ENCODE measurements around the gene ASB14. TPM values are rescaled to one million over a fixed set of nuclear protein-coding genes. Genes with fewer than 3 reads are reported as not detected.
"Not testable (repeated sequence)": the region's sequence is repeated elsewhere in the genome, so short reads cannot be mapped to it uniquely, and the experiment has no call there.

ASB14 gene
- total RNA-seq, 2 experiments from 2014 or later: not detected

GRCh38 chr3:57314204-57314603 is 21.7 kb upstream of the ASB14 start:
- CTCF ChIA-PET: no interaction called here
- Mint-ChIP-seq H3K4me3 (no peak overlapping the region), H3K27ac (no peak overlapping the region), H3K4me1 (ENCODE audit: low read depth) (no peaks in the 10 kb centered on the region), H3K27me3 (peaks cover 8% of the 10 kb centered on the region), H3K36me3 (ENCODE audit: low read depth) (no peaks in the 10 kb centered on the region), H3K9me3 (no peaks in the 10 kb centered on the region)
- ATAC-seq: no peak
- POLR2A ChIA-PET: no interaction called here
- no peak for DNase-seq
- TF ChIP-seq, protein P1, sequence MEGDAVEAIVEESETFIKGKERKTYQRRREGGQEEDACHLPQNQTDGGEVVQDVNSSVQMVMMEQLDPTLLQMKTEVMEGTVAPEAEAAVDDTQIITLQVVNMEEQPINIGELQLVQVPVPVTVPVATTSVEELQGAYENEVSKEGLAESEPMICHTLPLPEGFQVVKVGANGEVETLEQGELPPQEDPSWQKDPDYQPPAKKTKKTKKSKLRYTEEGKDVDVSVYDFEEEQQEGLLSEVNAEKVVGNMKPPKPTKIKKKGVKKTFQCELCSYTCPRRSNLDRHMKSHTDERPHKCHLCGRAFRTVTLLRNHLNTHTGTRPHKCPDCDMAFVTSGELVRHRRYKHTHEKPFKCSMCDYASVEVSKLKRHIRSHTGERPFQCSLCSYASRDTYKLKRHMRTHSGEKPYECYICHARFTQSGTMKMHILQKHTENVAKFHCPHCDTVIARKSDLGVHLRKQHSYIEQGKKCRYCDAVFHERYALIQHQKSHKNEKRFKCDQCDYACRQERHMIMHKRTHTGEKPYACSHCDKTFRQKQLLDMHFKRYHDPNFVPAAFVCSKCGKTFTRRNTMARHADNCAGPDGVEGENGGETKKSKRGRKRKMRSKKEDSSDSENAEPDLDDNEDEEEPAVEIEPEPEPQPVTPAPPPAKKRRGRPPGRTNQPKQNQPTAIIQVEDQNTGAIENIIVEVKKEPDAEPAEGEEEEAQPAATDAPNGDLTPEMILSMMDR (IDR thresholded peaks at IDR 0.05): no peak
- intact Hi-C loops (cut with micrococcal nuclease): no loop called here

DNA sequence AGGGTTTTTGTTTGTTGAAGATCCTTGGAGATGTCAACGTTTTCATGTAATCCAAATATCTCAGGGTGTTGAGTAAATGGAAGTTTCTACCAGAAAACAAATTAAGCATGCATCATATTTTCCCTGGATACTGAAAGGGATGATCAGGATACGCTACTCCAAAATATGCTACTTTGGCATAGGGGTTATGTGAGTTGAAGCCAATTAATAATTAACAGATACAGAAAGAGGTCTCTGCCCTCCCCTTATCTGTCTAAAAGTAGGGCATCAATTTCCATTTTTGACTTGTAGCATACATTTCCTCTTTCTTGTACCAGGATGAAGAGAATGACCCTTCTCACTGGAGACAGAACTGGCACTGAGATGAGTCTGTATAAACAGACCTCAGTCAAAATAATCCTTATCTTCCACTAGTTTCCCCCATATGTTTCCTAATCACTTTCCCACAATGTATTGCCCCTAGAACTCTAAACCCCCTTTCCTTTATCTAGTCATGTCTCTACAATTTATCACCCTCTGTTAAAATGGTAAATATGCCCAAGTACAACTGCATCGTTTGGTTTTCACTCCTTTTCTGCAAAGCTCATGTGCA is 17.4 kb upstream of the ASB14 start:
- DNase-seq: no peak
- H3K27me3 Mint-ChIP-seq: no peaks in the 10 kb centered on the region
- no peak for ATAC-seq
- H3K36me3 Mint-ChIP-seq (ENCODE audit: low read depth): no peaks in the 10 kb centered on the region
- POLR2A ChIA-PET: no interaction called here
- CTCF ChIA-PET: no interaction called here
- H3K9me3 Mint-ChIP-seq: no peaks in the 10 kb centered on the region
- TF ChIP-seq, protein P1 (IDR thresholded peaks at IDR 0.05): no peak
- no peaks in the 10 kb centered on the region for H3K4me1 Mint-ChIP-seq (ENCODE audit: low read depth)
- no peak overlapping the region for H3K27ac Mint-ChIP-seq
- intact Hi-C loops (cut with micrococcal nuclease): no loop called here
- no peak overlapping the region for H3K4me3 Mint-ChIP-seq

GRCh38 chr3:57303520-57303919 is 11.0 kb upstream of the ASB14 start:
- DNase-seq; H3K36me3 Mint-ChIP-seq (ENCODE audit: low read depth); H3K27me3 Mint-ChIP-seq; POLR2A ChIA-PET; CTCF ChIA-PET; H3K4me1 Mint-ChIP-seq (ENCODE audit: low read depth); ATAC-seq; H3K9me3 Mint-ChIP-seq; H3K27ac Mint-ChIP-seq; H3K4me3 Mint-ChIP-seq; intact Hi-C loops (cut with micrococcal nuclease): not testable (repeated sequence)

DNA sequence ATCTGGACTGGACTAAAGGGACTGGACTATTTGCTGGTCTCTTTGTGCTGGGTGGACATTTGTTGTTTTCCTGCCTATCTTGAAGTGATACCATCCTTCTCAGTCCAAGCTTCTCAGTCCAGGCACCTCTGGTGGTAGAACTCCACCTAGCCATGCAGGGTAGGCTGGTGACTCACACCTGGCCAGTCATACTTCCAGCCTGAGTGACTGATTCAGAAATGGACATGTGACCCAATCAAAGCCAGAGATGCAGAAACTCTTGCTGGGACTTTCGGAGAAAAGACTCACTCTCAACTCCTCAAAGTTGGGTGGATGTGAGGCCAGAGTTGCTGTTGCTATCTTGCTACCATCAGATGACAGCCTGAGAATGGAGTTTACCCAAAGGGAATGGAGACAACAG is 5.6 kb upstream of the ASB14 start:
- Mint-ChIP-seq H3K27ac (no peak overlapping the region), H3K9me3 (no peaks in the 10 kb centered on the region), H3K4me3 (no peak overlapping the region), H3K27me3 (peaks cover 14% of the 10 kb centered on the region), H3K4me1 (ENCODE audit: low read depth) (no peaks in the 10 kb centered on the region), H3K36me3 (ENCODE audit: low read depth) (no peaks in the 10 kb centered on the region)
- ChIA-PET CTCF (no interaction called here), POLR2A (no interaction called here)
- ATAC-seq (peak; percentile 67), DNase-seq (peak; percentile 21)
- intact Hi-C loops (cut with micrococcal nuclease): no loop called here
- TF ChIP-seq, protein P1 (IDR thresholded peaks at IDR 0.05): no peak

DNA sequence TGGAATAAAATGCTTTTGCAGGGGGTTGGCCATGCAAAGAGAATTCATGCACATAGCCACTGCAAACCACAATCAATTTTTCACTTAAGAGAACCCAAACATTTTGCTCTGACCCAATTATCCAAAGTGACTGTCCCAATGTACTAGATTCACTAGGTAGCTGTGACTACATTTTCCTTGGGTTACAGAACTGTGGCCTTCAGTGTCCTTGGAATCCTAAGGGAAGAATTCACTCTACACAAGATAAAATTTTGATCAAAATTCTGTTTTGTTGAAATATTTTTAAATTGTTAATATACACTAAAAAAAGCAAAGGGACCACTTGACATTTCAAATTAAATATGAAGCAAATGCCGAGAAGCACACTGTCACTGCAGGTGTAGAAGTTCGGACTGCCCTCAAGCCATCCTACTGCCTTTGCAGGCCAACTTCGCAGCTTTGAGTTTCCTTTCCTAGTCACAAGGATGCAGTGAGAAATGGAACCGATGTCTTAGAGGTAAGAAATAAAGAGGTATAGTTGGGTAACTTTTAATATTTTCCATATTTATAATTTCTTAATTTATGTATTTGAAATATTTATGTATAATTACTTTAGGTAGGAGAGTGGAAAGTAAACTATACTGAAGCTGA is 527 bp upstream of the ASB14 start:
- no peaks in the 10 kb centered on the region for H3K9me3 Mint-ChIP-seq
- no peaks in the 10 kb centered on the region for H3K4me1 Mint-ChIP-seq (ENCODE audit: low read depth)
- DNase-seq: no peak
- ChIA-PET POLR2A (interaction anchor here (0.6 kb wide), 1 partner anchor 237 kb away, joined by 3 read pairs; no protein-coding TSS in a partner anchor), CTCF (no interaction called here)
- H3K36me3 Mint-ChIP-seq (ENCODE audit: low read depth): no peaks in the 10 kb centered on the region
- TF ChIP-seq, protein P1 (IDR thresholded peaks at IDR 0.05): no peak
- peaks cover 16% of the 10 kb centered on the region for H3K27me3 Mint-ChIP-seq
- ATAC-seq: no peak
- no peak overlapping the region for H3K27ac Mint-ChIP-seq
- H3K4me3 Mint-ChIP-seq: no peak overlapping the region
- intact Hi-C loops (cut with micrococcal nuclease): no loop called here

Data from activated CD8-positive, alpha-beta T cell treated with anti-CD3 and anti-CD28 coated beads for 36 hours (primary cell).